SHP77 (cell line): Measurements from ENCODE around the gene POLG.
A peak's percentile ranks its signal among the peaks of the same experiment; 100 is the strongest.

Source experiments
- DNase-seq, 2 experiments: peaks; one replicate each; lab custom pipeline; 2025; lab: John Stamatoyannopoulos, UW

Gene POLG

GRCh38 chr15:89356634-89357298 lies 22.1 kb upstream of the POLG start:
- DNase-seq, result peak; percentile 17 to 64

GRCh38 chr15:89353991-89354390 lies 19.4 kb upstream of the POLG start:
- DNase-seq, result no peak

- DNase-seq, result no peak
These were observed 17.9 kb upstream of the POLG start for GRCh38 chr15:89352476-89352875.

- no peak for DNase-seq
These were observed 14.6 kb upstream of the POLG start for GRCh38 chr15:89349206-89349558.

- DNase-seq, result no peak
These were observed 12.1 kb upstream of the POLG start for GRCh38 chr15:89346516-89347231.

GRCh38 chr15:89345248-89345647 lies 10.6 kb upstream of the POLG start:
- DNase-seq, result no peak

- no peak for DNase-seq
These were observed 8.2 kb upstream of the POLG start for GRCh38 chr15:89342840-89343239.

- DNase-seq, result peak; percentile 32 to 36
These were observed 6.8 kb upstream of the POLG start for GRCh38 chr15:89341316-89342005.

GRCh38 chr15:89340573-89340972 lies 5.9 kb upstream of the POLG start:
- no peak for DNase-seq

GRCh38 chr15:89338036-89338435 lies 3.4 kb upstream of the POLG start:
- no peak for DNase-seq

- DNase-seq, result peak; percentile 84 to 88
These were observed 846 bp upstream of the POLG start for GRCh38 chr15:89335298-89336041.

- DNase-seq, result no peak
These were observed 590 bp downstream of the POLG start for GRCh38 chr15:89333959-89334509.

- DNase-seq, result no peak
These were observed 1.4 kb downstream of the POLG start for GRCh38 chr15:89333011-89333860.

- peak in 1 of 2 experiments; percentile 16 for DNase-seq
These were observed 2.2 kb downstream of the POLG start for GRCh38 chr15:89332446-89332845.

GRCh38 chr15:89330881-89331595 lies 3.6 kb downstream of the POLG start:
- DNase-seq, result no peak

- no peak for DNase-seq
These were observed 4.5 kb downstream of the POLG start for GRCh38 chr15:89330119-89330518.

GRCh38 chr15:89329329-89330084 lies 5.1 kb downstream of the POLG start:
- no peak for DNase-seq

GRCh38 chr15:89328398-89329254 lies 6.0 kb downstream of the POLG start:
- no peak for DNase-seq

- no peak for DNase-seq
These were observed 7.5 kb downstream of the POLG start for GRCh38 chr15:89327113-89327512.
